HepG2 (cell line): ENCODE results near the gene MARCHF2. TPM values are rescaled to one million over a fixed set of nuclear protein-coding genes. Genes with fewer than 3 reads are reported as not detected.

ENCODE experiments used
- ATF6 ChIP-seq: sonication (generic); formaldehyde crosslinking; conservative IDR thresholded peaks from 2 replicates; pipeline ENCODE4 v1.4.0; 2020; ENCODE audit warnings: missing genetic modification reagents
- BORCS8-MEF2B ChIP-seq: sonication (generic); formaldehyde crosslinking; IDR thresholded peaks from 2 replicates; pipeline ENCODE4 v1.8.0; 2022; ENCODE audit warnings: mild to moderate bottlenecking, missing genetic modification reagents
- CHD2 ChIP-seq: IDR thresholded peaks from 2 replicates; pipeline ENCODE4 v1.6.1; 2011; ENCODE audit warnings: low read depth, low read length, improper control_type of control experiment
- EEA1 ChIP-seq: sonication (generic); formaldehyde crosslinking; IDR thresholded peaks from 2 replicates; pipeline ENCODE4 v1.5.1; 2020; ENCODE audit warnings: mild to moderate bottlenecking, missing genetic modification reagents, borderline replicate concordance
- GABPA ChIP-seq, 2 experiments: IDR thresholded peaks; 2 replicates each; pipeline ENCODE4 v1.6.1; 2011 to 2016; ENCODE audit warnings: low read depth in 2 of 2, low read length in 1 of 2, missing biosample characterization in 1 of 2, missing genetic modification characterization in 1 of 2
- GATAD2A ChIP-seq: IDR thresholded peaks from 2 replicates; pipeline ENCODE4 v1.6.1; 2016
- HDAC6 ChIP-seq: fragments of 200-600 bp; sonication (generic); IDR thresholded peaks from 2 replicates; pipeline ENCODE4 v1.7.0; 2017; ENCODE audit warnings: mild to moderate bottlenecking, antibody characterized with exemption, low read length, low read depth
- HMGXB4 ChIP-seq, 2 experiments: sonication (generic) in 1 of 2; formaldehyde crosslinking in 1 of 2; IDR thresholded peaks; 2 replicates each; pipeline versions ENCODE4 v1.4.0 to v1.6.1; 2018 to 2020; ENCODE audit warnings: missing genetic modification reagents in 2 of 2, borderline replicate concordance in 1 of 2, low read depth in 1 of 2, mild to moderate bottlenecking in 1 of 2, missing biosample characterization in 1 of 2
- KLF13 ChIP-seq: sonication (generic); formaldehyde crosslinking; IDR thresholded peaks from 2 replicates; pipeline ENCODE4 v1.4.0; 2020; ENCODE audit warnings: mild to moderate bottlenecking, missing genetic modification reagents
- MAZ ChIP-seq, 2 experiments: sonication (generic) in 1 of 2; formaldehyde crosslinking in 1 of 2; IDR thresholded peaks; 2 replicates each; pipeline versions ENCODE4 v1.5.0 to v1.6.1; 2012 to 2020; ENCODE audit warnings: low read depth in 2 of 2, mild to moderate bottlenecking in 2 of 2, borderline replicate concordance in 1 of 2, improper control_type of control experiment in 1 of 2, low read length in 1 of 2, missing genetic modification reagents in 1 of 2, moderate library complexity in 1 of 2
- MTF2 ChIP-seq: sonication (generic); formaldehyde crosslinking; IDR thresholded peaks from 2 replicates; pipeline ENCODE4 v1.5.0; 2020; ENCODE audit warnings: missing genetic modification reagents, borderline replicate concordance
- REL ChIP-seq: sonication (generic); formaldehyde crosslinking; conservative IDR thresholded peaks from 2 replicates; pipeline ENCODE4 v1.8.0; 2022; ENCODE audit warnings: mild to moderate bottlenecking, missing genetic modification reagents, moderate library complexity
- SATB2 ChIP-seq: sonication (generic); formaldehyde crosslinking; IDR thresholded peaks from 2 replicates; pipeline ENCODE4 v1.5.0; 2020; ENCODE audit warnings: missing genetic modification reagents
- SSRP1 ChIP-seq: IDR thresholded peaks from 2 replicates; pipeline ENCODE4 v1.6.1; 2016; ENCODE audit warnings: control low read depth
- TERF1 ChIP-seq: sonication (generic); formaldehyde crosslinking; IDR thresholded peaks from 2 replicates; pipeline ENCODE4 v1.8.0; 2022; ENCODE audit warnings: mild to moderate bottlenecking, missing genetic modification reagents, moderate library complexity
- TSC22D2 ChIP-seq: sonication (generic); formaldehyde crosslinking; IDR thresholded peaks from 2 replicates; pipeline ENCODE4 v1.5.1; 2020; ENCODE audit warnings: missing genetic modification reagents, mild to moderate bottlenecking, borderline replicate concordance
- ZFP90 ChIP-seq: sonication (generic); formaldehyde crosslinking; IDR thresholded peaks from 2 replicates; pipeline ENCODE4 v1.8.0; 2022; ENCODE audit warnings: missing genetic modification reagents, mild to moderate bottlenecking, inconsistent platforms, borderline replicate concordance
- ZNF17 ChIP-seq: sonication (generic); formaldehyde crosslinking; IDR thresholded peaks from 2 replicates; pipeline ENCODE4 v1.5.0; 2020; ENCODE audit warnings: mild to moderate bottlenecking, missing genetic modification reagents
- ZNF256 ChIP-seq: sonication (generic); formaldehyde crosslinking; conservative IDR thresholded peaks from 2 replicates; pipeline ENCODE4 v1.4.0; 2020; ENCODE audit warnings: missing genetic modification reagents
- ZNF414 ChIP-seq: sonication (generic); formaldehyde crosslinking; IDR thresholded peaks from 2 replicates; pipeline ENCODE4 v1.5.0; 2020; ENCODE audit warnings: missing genetic modification reagents
- ZNF709 ChIP-seq: sonication (generic); formaldehyde crosslinking; IDR thresholded peaks from 2 replicates; pipeline ENCODE4 v1.5.0; 2020; ENCODE audit warnings: mild to moderate bottlenecking, missing genetic modification reagents
- ZNF891 ChIP-seq: sonication (generic); formaldehyde crosslinking; IDR thresholded peaks from 2 replicates; pipeline ENCODE4 v1.5.0; 2020; ENCODE audit warnings: mild to moderate bottlenecking, missing genetic modification reagents
- ZSCAN9 ChIP-seq: IDR thresholded peaks from 2 replicates; pipeline ENCODE4 v1.6.1; 2016; ENCODE audit warnings: borderline replicate concordance
- polyA plus RNA-seq, 8 experiments: library from polyadenylated mRNA; depleted of rRNA in 3 of 8; stranded (reverse) in 7 of 8; unstranded in 1 of 8; fragments of >200 nt; fragmentation: Illumina TruSeq in 4 of 8; extraction: Trizol in 4 of 8; gene quantifications; 2 replicates each; pipeline versions ENCODE4 v1.2.1 to v1.2.3, GENCODE V29; 2011 to 2016; ENCODE audit warnings: low read depth in 4 of 8, missing spikeins in 1 of 8, mixed read lengths in 1 of 8; ENCODE audit not compliant: insufficient read depth in 1 of 8
- total RNA-seq, 5 experiments: library from RNA; depleted of rRNA; stranded (reverse); fragments of >200 nt; fragmentation: Illumina TruSeq; extraction: Trizol; gene quantifications; 2 replicates each; pipeline ENCODE4 v1.2.3, GENCODE V29; 2016; ENCODE audit warnings: low read depth in 1 of 5

Gene MARCHF2
- total and polyA plus RNA-seq, 2 of the 13 experiments (the other 11 are each of a cell fraction or from before 2014, with no cell fraction given): 12.7 to 13.0 TPM

- TF ChIP-seq ATF6 (no peak), ZNF256 (CRISPR knock-in tag) (no peak), ZFP90 (no peak; the same call in 1 of the 2 replicates), HMGXB4 (CRISPR knock-in tag; IDR thresholded peaks at IDR 0.05; ENCODE audit: borderline replicate concordance in 1 of 2, low read depth in 1 of 2) (peak; percentile 58 to 77; a peak in 3 of 4 replicates), KLF13 (CRISPR knock-in tag) (no peak), BORCS8-MEF2B (CRISPR knock-in tag) (no peak; the same call in 1 of the 2 replicates), EEA1 (CRISPR knock-in tag) (no peak), MAZ (IDR thresholded peaks at IDR 0.05; ENCODE audit: borderline replicate concordance, low read depth, low read length) (peak; percentile 35; the same call in 1 of the 2 replicates), MAZ (CRISPR knock-in tag; IDR thresholded peaks at IDR 0.05; ENCODE audit: low read depth) (0 out of 2 replicates have a peak, but pooled peaks have one; percentile 45), SSRP1 (CRISPR knock-in tag) (peak; percentile 61; the same call in 1 of the 2 replicates), ZNF709 (CRISPR knock-in tag) (peak; percentile 82; the same call in 1 of the 2 replicates), ZNF17 (CRISPR knock-in tag) (no peak), ZSCAN9 (0 out of 2 replicates have a peak, but pooled peaks have one; percentile 59), SATB2 (CRISPR knock-in tag) (no peak), ZNF891 (CRISPR knock-in tag) (peak; percentile 79), ZNF414 (CRISPR knock-in tag) (peak; percentile 59; the same call in 1 of the 2 replicates), TERF1 (no peak), TSC22D2 (CRISPR knock-in tag) (no peak), CHD2 (no peak), GATAD2A (peak; percentile 95), MTF2 (CRISPR knock-in tag) (no peak; the same call in 1 of the 2 replicates), REL (CRISPR knock-in tag) (no peak), GABPA (IDR thresholded peaks at IDR 0.05; ENCODE audit: low read depth, low read length) (no peak), GABPA (CRISPR knock-in tag; IDR thresholded peaks at IDR 0.05; ENCODE audit: low read depth) (no peak; the same call in 1 of the 2 replicates), HDAC6 (no peak)
Measured at GRCh38 chr19:8373867-8374813, 39.0 kb upstream of the MARCHF2 start (continued).
